ENCODE data around the gene PDE4D.
A peak's percentile ranks its signal among the peaks of the same experiment; 100 is the strongest.

PDE4D gene

DNA sequence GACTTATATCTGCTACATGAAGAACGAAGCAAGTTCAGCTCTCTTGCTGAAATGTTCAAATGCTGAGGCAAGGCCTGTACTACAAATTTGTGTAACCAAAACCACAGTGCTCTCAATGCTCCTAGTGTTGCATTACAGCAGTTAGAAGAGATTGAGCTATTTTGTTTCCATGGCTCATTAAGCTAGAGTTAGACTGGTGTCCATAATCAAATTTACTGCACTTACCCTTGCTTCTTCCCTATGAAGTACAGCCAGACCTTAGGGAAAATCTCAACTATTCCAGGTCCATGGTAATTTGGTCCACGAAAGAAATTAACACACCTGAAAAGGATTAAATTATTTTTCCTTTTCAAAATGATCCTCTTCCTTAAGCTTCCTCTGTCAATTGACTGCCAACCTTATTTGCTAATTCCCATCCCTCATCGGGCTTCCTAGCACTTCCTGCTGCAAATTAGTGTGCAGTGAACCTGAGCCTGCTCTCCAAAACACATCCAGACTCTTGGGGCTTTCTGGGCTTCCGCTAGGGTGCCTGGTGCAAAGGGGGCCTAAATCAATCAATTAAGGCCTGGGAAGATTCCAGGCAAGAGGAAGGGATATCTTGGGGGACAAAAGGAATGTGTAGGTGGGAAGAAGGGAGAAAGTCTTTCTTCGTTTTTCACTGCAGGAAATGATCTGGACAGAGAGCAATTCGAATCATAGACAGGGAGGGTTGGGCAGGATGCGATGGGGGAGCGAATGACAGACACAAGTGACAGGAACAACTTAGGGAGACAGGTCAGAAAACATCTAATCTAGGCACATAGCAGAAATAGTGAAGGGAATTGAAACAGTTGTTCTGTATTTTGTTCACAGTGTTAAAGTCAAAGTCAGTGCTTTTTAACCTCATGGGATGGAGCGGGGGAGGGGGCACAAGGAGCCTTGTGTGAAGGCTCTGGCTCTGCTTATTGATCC lies 768.2 kb downstream of the PDE4D start:
- DNase-seq: peak; percentile 23

- DNase-seq: peak; percentile 43
These were observed 769.6 kb downstream of the PDE4D start for GRCh38 chr5:59123595-59124561.

- DNase-seq: no peak
These were observed 774.0 kb downstream of the PDE4D start for GRCh38 chr5:59119480-59119879.

- DNase-seq: no peak
These were observed 776.2 kb downstream of the PDE4D start for GRCh38 chr5:59117320-59117719.

DNA sequence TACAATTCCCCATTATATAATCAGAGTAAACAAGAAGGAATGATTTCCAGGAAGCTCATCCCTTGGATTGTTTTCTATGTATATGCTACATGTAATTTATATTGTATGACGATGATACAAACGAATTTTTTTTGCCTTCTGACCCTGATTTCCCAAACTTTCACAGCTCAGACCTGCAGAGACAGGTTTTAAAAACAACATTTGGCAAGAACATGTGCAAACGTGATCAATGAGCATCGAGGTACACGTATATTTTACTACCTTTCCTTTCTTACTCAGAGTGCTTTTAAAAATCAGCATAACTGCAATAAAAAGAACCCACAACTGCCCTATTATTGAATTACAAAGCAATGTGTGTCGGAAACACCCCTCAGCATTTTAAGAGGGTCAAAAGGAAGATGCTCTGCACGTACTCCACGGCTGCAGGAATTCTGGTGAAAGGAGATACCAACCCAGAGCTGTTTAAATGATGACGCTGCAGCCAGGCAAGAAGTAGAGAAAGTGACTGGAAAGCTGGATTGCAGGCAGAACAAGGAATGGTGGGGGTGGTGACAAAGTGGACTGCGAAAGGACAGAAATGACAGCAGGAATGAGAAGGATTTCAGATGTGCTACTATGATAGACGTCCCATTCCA lies 777.2 kb downstream of the PDE4D start:
- no peak for DNase-seq

GRCh38 chr5:59115345-59115744 lies 778.2 kb downstream of the PDE4D start:
- DNase-seq: no peak

GRCh38 chr5:59109383-59109782 lies 784.1 kb downstream of the PDE4D start:
- DNase-seq: no peak

- DNase-seq: no peak
These were observed 785.8 kb downstream of the PDE4D start for GRCh38 chr5:59107692-59108091.

- DNase-seq: no peak
These were observed 789.0 kb downstream of the PDE4D start for GRCh38 chr5:59104400-59105127.

DNA sequence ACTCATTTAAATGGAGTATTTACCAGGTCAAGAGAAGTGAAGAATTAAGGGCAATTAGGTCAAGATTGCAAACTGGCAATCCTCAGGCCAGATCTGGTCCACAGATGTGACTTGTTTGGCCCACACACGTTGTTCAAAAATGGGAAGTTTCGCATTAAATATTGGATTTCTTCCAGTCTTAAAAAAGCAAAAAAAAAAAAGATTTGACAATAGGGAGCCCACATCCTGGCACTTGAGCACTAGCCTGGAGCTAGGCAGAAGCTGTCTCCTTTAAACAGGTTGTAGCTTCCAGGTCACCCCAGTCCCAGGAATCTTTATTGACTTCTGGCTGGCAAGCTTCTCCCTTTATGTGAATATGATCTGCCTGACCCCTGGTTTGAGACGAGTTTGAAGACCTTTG lies 790.2 kb downstream of the PDE4D start:
- DNase-seq: no peak

GRCh38 chr5:59102437-59102836 lies 791.1 kb downstream of the PDE4D start:
- no peak for DNase-seq

- no peak for DNase-seq
These were observed 792.7 kb downstream of the PDE4D start for GRCh38 chr5:59100875-59101274.

DNA sequence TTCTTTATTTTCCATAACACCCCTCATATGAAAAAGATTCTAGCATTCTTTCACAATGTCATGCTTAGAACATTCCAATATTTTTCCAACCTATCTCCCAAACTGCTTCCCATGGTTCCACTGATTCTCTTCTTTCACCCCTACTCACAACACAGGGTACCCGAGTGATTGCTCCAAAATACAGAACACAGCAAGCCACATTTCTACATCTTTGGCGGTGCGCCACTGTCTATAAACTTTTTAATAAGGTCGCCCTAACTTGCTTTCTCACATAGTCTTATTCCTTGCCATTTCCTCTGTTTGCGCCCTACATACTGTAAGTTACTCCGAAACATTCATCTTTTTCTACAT lies 793.6 kb downstream of the PDE4D start:
- DNase-seq: no peak

DNA sequence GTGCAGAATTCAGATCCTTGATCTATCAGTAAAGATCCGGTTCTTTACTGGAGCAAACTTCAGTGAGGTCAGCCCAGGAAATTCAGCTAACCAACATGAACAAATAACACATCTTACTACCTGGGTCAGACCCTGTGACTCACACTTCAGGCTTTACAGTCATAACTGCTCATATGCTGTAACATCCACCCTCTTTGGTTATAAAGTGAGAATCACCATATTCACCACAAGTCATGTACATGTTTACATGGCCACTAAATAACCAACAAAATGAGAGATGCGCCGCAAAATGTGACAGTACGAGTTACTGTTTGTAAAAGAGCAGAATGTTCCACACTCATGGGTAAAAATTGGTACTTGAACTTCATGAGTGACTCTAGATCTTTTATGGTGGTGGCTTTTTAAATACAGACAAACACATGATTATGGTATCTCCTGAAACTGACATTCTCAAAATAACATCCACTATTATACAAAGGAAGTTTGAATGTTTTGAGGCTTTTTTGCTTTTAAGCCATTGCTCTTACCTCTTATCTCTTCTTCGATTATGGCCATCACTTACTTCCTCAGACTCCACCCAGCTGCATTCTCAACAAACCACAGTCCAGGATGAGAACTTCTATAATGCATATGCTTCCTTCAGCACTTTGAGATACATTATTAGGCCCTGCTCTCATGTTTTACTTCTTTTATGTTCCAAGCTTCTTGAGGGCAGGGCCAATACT lies 794.1 kb downstream of the PDE4D start:
- DNase-seq: peak; percentile 83

- no peak for DNase-seq
These were observed 794.8 kb downstream of the PDE4D start for GRCh38 chr5:59098743-59099142.

DNA sequence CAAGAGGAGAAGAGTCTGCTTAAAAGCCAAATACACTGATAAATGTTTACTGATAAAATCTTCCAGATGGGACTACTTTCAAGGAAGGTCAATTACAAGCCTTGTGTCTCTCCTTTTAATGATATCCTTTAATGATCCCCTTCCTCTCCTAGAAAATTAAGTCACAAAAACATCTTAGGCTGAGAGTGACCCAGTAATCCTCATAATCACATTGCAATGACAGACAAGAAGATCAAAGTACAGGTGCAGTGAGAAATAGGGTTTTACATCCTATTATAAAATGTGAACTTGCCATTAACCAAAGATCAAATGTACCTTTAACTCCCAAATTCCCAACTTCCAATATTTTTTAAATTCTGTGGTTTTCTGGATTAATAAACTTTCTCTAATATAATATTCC lies 795.8 kb downstream of the PDE4D start:
- no peak for DNase-seq

DNA sequence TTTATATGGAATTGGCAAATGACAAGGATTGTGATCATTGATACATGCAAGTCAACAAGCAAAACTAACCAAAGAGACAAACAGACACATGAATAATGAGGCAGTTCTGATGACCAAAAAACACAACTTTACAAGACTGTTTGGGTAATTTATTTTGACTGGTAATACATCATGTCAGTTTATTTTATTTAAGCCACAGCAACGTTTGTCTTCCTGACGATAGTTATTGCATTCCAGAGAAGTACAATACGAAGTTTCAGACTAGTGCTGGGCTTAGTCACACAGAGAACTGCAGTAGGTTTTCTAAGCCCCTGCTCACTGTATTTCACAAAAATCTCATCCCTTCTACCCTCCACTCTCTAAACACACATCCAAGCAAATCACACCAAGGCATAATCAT lies 796.4 kb downstream of the PDE4D start:
- DNase-seq: no peak

- DNase-seq: no peak
These were observed 798.0 kb downstream of the PDE4D start for GRCh38 chr5:59095480-59095879.

- no peak for DNase-seq
These were observed 798.7 kb downstream of the PDE4D start for GRCh38 chr5:59094864-59095263.

DNA sequence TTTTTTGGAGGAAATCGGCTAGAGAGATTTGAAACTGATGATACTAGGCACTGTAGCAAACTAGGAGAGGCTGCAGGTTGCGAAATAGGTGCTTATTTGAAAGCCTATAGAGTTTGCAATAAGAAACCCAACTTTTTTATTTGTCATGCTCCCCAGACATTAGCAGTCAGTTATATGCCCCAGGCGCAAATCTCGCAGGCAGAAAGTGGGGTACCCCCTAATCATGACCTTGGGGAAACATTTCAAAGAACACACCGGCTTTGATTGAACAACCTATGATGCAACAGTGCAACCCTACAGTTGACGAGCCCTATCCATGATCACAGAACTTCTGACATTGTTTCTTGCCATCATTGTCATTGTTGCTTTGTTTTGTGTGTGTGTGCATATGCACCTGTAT lies 800.2 kb downstream of the PDE4D start:
- DNase-seq: no peak

DNA sequence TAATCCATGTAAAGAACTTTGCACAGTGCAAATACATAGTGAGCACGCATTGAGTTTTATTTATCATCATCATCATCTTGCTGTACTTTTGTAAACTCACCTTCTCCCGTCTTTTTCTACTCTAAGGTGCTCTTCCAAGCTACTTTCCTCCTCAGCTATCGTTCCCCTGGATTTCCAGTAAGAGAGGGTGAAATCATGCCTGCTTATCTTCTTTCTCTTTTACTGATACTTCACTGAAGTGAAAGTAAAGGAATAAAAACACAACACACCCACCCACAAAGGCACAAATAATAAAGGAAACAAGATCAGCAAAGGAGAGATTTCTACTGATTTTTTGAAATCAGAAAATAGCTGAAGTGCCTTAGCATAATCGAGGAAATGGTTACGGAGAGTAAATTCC lies 800.8 kb downstream of the PDE4D start:
- DNase-seq: no peak

- DNase-seq: no peak
These were observed 801.6 kb downstream of the PDE4D start for GRCh38 chr5:59091965-59092364.

Data from CD4-positive, alpha-beta T cell treated with Interleukin-4 for 4 hours (primary cell).